ENCODE data around the gene EPHA2. TPM values are rescaled to one million over a fixed set of nuclear protein-coding genes. Genes with fewer than 3 reads are reported as not detected.
A peak's percentile ranks its signal among the peaks of the same experiment; 100 is the strongest.

Gene EPHA2
- total RNA-seq, 2 donors from 2014 or later: not detected

DNA sequence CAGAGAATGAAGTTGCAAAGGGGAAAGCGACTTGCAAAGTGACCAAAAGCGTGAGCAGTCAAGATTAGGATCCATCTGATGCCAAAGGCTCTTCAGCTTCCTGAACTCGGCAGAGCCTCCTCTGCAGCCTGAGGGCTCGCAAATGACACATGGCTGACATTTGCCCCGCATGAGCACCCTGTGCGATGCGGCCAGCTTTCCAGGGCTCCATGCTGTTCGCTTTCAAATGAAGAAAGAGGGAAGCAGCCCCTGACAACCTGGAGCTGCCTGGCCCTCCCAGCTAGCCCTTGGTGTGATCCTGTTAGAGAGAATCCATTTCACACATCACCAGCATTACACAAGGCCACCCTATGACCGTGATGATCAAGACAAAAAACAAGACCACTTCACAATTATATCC lies 62.3 kb downstream of the EPHA2 start:
- H3K36me3 Mint-ChIP-seq: no peaks in the 10 kb centered on the region
- no peak overlapping the region for H3K4me3 Mint-ChIP-seq
- no peaks in the 10 kb centered on the region for H3K9me3 Mint-ChIP-seq
- peaks cover 27 to 30% of the 10 kb centered on the region in 2 donors for H3K27me3 Mint-ChIP-seq
- no peak overlapping the region for H3K27ac Mint-ChIP-seq
- DNase-seq (ENCODE audit: low spot score): no peak
- peaks cover 5 to 10% of the 10 kb centered on the region in 2 donors for H3K4me1 Mint-ChIP-seq (ENCODE audit: low read depth in 2 of 2)
- no peak for ATAC-seq

DNA sequence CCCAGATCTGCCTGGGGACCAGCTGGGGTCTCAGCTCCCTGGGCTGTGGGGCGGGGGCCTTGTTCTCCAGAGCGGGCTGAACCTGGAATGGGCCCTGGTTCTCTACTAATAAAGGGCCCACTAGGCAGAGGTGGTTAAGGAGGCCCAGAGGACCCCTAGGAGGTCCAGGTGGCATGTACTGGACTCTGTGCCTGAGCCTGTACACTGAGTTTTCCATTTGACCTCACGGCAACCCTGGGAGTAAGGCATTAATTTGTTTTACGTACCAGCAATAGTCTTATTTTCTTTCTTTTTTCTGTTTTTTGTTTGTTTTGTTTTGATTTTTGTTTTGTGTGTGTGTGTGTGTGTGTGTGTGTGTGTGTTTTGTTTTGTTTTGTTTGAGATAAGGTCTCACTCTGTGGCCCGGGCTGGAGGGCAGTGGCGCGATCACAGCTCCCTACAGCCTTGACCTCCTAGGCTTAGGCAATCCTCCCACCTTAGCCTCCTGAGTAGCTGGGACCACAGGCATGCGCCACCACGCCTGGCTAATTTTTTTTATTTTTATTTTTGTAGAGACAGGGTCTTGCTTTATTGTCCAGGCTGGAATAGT lies 62.9 kb downstream of the EPHA2 start:
- ATAC-seq (no peak), DNase-seq (ENCODE audit: low spot score) (no peak)
- H3K9me3 Mint-ChIP-seq: no peaks in the 10 kb centered on the region
- H3K36me3 Mint-ChIP-seq: no peaks in the 10 kb centered on the region
- peaks cover 27 to 30% of the 10 kb centered on the region in 2 donors for H3K27me3 Mint-ChIP-seq
- no peak overlapping the region for H3K4me3 Mint-ChIP-seq
- H3K4me1 Mint-ChIP-seq (ENCODE audit: low read depth in 2 of 2): peaks cover 5 to 10% of the 10 kb centered on the region in 2 donors
- no peak overlapping the region for H3K27ac Mint-ChIP-seq

DNA sequence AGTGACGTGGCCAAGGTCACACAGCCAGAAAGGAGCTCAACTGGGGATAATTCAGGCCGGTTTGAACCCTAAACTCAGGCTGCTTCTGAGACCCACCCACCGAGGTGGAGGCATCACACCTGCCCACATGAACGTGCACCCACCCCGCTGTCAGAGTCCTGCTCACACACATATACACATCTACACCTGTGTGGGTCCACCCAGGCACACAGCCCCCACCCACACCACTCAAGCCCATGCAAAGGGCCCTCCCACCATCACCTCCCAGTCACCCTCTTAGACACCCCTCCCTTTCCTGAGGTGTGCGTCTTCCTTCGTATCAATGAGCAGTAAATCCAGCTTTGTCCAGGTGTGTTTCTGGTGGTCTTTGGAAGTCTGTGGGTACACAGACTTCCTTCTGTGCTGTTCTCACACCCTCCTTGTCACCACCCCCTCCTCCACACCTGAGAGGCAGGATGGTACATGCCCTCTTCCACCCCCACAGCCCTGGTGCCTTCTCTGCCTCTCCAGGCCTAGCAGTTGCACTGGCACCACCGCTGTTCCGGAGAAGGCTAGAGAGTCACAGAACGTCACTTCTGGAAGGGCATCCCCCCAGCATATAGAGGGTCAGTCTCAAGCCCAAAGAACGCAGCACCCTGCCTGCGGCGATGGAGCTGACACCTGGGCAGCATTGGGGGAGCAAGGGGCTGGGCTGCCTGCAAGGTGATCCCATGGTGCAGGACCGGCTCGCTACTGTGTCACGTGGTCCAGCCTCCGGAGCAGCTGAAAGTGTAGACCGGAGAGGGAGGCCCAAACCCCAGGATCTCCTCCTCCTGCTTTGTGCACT lies 63.6 kb downstream of the EPHA2 start:
- Mint-ChIP-seq H3K4me1 (ENCODE audit: low read depth in 2 of 2) (peaks cover 5 to 10% of the 10 kb centered on the region in 2 donors), H3K9me3 (no peaks in the 10 kb centered on the region), H3K4me3 (no peak overlapping the region), H3K27ac (peak overlapping the region in 1 of 2 donors; percentile 45), H3K27me3 (peaks cover 27 to 30% of the 10 kb centered on the region in 2 donors), H3K36me3 (no peaks in the 10 kb centered on the region)
- DNase-seq (ENCODE audit: low spot score) (no peak), ATAC-seq (peak in 1 of 2 donors; percentile 43)

DNA sequence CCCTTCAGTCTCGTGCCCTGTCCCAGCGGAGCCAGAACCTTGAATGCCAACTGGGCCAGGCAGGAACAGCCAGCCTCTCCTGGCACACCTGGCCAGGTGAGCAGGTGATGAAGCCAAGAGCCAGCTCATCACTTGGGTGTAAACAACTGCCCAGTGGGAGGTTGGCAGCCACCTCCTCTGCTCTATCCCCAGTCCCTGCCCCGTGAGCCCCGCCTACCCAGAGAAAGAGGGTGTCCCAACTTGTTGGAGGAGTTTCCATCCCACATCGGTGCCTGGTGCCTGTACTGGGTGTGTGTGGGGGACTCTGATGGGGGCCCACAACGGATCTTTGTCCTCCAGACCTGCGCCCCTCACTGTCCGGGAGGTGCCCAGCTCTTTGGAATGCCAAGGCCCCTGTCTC lies 64.6 kb downstream of the EPHA2 start:
- Mint-ChIP-seq H3K27ac (no peak overlapping the region), H3K9me3 (no peaks in the 10 kb centered on the region), H3K27me3 (peaks cover 19 to 24% of the 10 kb centered on the region in 2 donors), H3K4me1 (ENCODE audit: low read depth in 2 of 2) (peaks cover 5 to 10% of the 10 kb centered on the region in 2 donors), H3K36me3 (no peaks in the 10 kb centered on the region), H3K4me3 (no peak overlapping the region)
- DNase-seq (ENCODE audit: low spot score): no peak
- peak in 1 of 2 donors; percentile 11 for ATAC-seq

DNA sequence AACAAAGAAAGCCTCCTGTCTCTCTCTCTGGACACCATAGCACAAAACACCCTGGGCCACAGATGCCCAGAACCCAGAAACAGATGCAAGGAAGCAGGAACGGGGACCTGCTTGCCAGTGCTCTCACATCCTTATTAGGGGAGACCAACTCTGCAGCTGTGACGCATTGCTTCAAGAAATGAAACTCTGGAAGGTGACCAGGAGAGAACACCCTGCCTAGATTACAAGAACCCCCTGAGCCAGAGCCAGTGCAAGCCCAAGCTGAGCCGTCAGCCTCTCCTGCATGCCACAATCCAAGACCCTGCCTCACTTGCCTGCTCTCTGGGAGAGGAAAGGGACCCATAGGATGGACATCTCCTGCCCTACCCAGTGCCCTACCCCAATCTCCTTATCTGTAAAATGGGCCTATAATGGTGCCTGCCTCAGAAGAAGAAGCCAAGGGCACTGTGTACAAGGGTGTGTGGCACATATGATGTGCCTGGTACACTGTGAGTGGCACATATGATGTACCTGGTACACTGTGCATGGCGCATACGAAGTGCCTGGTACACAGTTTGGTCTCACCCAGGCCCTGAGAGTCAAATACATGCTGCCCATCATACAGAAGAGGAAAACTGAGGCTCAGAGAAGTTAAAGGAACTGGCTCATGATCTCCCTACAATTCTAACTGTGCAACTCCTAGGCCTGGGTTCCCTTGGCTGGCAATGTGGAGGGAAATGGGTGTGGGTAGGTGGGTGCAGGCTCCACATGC lies 65.6 kb downstream of the EPHA2 start:
- ATAC-seq: no peak
- Mint-ChIP-seq H3K27me3 (peaks cover 15 to 18% of the 10 kb centered on the region in 2 donors), H3K4me1 (ENCODE audit: low read depth in 2 of 2) (peaks cover 5 to 11% of the 10 kb centered on the region in 2 donors), H3K27ac (no peak overlapping the region), H3K9me3 (no peaks in the 10 kb centered on the region), H3K36me3 (no peaks in the 10 kb centered on the region), H3K4me3 (no peak overlapping the region)
- no peak for DNase-seq (ENCODE audit: low spot score)

DNA sequence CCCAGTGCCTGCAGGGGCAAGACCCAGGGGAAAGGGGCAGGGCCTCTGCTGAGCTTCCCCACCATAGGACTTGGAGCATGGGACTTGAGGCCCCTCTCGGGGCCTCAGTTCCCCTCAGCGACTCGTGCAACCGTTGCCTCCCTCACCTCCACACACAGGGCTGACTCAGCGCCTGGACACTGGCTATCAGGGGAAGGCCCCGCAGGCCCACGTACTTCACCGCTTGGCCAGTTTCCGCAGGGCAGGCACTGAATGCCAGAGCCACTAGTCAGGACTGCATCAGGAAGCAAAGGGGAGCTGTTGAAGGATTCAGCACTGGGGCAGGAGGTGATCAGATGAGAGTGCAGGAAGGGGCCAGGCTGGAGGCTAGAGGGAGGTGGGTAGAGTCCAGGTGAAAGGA lies 66.9 kb downstream of the EPHA2 start:
- H3K9me3 Mint-ChIP-seq: no peaks in the 10 kb centered on the region
- no peak for ATAC-seq
- H3K4me1 Mint-ChIP-seq (ENCODE audit: low read depth in 2 of 2): peaks cover 2 to 6% of the 10 kb centered on the region in 2 donors
- H3K36me3 Mint-ChIP-seq: no peaks in the 10 kb centered on the region
- no peak overlapping the region for H3K4me3 Mint-ChIP-seq
- no peak overlapping the region for H3K27ac Mint-ChIP-seq
- peaks cover 10 to 14% of the 10 kb centered on the region in 2 donors for H3K27me3 Mint-ChIP-seq
- DNase-seq (ENCODE audit: low spot score): no peak

DNA sequence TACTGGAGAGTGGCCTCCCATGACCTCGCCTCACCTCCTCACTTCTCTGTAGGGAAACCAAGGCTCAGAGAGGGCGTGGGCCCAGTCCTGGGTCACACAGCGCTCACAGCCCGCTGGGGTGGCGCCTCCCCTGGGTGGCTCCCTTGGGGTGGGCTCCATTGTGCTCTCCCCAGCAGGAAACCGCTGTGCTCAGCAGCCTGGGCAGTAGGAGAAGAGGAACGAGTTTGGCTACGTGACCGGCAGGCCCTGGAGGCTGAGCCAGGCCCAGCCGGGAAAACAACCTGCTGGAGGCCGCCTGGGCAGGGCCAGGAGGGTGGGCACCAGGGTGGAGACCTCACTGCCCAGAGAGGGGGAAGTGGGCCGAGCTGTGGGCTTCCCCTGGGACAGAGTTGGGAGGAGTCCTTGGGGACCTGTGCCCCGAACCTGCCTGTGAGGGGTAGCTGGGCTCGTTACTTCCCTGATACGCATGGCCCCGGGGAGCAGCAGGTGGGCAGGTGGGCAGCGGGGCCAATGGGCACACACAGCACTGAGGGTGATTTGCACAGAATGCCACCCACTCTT lies 67.4 kb downstream of the EPHA2 start:
- ATAC-seq: no peak
- no peaks in the 10 kb centered on the region for H3K36me3 Mint-ChIP-seq
- H3K27ac Mint-ChIP-seq: no peak overlapping the region
- H3K9me3 Mint-ChIP-seq: no peaks in the 10 kb centered on the region
- DNase-seq (ENCODE audit: low spot score): no peak
- H3K4me1 Mint-ChIP-seq (ENCODE audit: low read depth in 2 of 2): peaks cover 0 to 2% of the 10 kb centered on the region in 2 donors
- no peak overlapping the region for H3K4me3 Mint-ChIP-seq
- peaks cover 7 to 13% of the 10 kb centered on the region in 2 donors for H3K27me3 Mint-ChIP-seq

DNA sequence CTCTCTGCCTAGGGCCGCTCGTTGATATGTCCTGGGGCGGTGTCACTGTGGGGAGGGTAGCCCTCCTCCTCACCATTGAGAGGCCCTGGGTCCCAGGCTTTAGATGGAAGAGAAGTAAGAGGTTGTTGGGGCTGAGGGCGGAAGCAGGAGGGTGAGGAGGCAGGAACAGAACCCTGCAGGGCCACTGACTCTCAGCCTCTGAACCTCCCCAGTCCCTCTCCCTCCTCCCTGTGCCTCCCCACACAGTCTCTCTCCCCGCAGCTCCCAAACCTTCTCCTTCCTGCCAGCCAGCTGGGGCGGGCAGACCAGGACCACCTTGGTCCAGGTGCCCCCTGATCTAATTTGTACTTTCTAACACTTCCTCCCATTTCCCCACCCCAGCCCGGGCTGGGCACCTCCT lies 68.1 kb downstream of the EPHA2 start:
- Mint-ChIP-seq H3K27me3 (peaks cover 7 to 10% of the 10 kb centered on the region in 2 donors), H3K4me1 (ENCODE audit: low read depth in 2 of 2) (peaks cover 0 to 2% of the 10 kb centered on the region in 2 donors), H3K36me3 (no peaks in the 10 kb centered on the region)

DNA sequence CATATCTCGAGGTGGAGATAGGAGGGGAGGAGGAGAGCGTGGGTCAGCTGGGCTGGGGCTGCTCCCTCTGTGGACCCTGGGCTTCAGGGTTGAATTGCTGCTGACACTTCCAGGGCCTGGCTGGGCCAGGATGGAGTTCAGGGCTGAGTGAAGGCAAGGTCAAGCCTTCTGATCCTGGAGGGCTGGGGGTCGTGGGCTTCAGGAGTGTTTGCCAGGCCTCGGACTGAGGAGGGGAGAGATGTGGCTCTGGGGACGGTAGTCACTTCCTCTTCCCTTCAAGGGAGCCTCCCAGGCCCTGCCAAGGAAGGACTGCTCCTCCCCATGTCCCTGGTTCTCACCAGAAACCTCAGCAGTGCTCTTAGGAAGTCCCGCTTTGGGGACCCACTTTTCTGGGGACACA lies 70.3 kb downstream of the EPHA2 start:
- ATAC-seq: no peak
- Mint-ChIP-seq H3K4me3 (no peak overlapping the region), H3K36me3 (no peaks in the 10 kb centered on the region), H3K27ac (no peak overlapping the region), H3K9me3 (no peaks in the 10 kb centered on the region), H3K27me3 (peaks cover 0 to 2% of the 10 kb centered on the region in 2 donors), H3K4me1 (ENCODE audit: low read depth in 2 of 2) (peaks cover 0 to 5% of the 10 kb centered on the region in 2 donors)
- DNase-seq (ENCODE audit: low spot score): no peak

More for the DNA sequence above, 68.1 kb downstream of the EPHA2 start:
- Mint-ChIP-seq H3K27ac (no peak overlapping the region), H3K9me3 (no peaks in the 10 kb centered on the region), H3K4me3 (no peak overlapping the region)
- no peak for DNase-seq (ENCODE audit: low spot score)
- ATAC-seq: no peak

DNA sequence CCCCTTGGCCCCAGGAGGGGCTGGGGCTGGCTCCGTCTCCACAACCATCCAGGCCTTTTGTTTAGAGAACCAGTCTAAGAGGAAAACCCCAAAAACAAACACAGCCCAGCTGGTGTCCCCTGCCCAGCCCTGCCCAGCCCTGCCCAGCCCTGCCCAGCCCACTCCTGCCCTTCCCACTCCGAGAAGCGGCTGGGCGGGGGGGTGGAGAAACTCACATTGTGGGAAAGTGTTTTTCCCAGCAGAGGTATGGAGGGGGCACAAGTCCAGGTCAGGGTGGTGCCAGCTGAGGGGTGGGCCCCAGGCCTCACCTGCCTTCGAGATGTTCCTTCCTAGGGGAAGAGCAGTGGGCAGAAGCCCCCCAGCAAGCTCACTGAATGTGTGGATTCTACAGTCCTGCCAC lies 72.4 kb downstream of the EPHA2 start:
- Mint-ChIP-seq H3K4me3 (no peak overlapping the region), H3K27ac (no peak overlapping the region), H3K27me3 (peaks cover 0 to 2% of the 10 kb centered on the region in 2 donors), H3K9me3 (no peaks in the 10 kb centered on the region), H3K4me1 (ENCODE audit: low read depth in 2 of 2) (peaks cover 5 to 11% of the 10 kb centered on the region in 2 donors), H3K36me3 (no peaks in the 10 kb centered on the region)
- ATAC-seq: no peak
- no peak for DNase-seq (ENCODE audit: low spot score)

DNA sequence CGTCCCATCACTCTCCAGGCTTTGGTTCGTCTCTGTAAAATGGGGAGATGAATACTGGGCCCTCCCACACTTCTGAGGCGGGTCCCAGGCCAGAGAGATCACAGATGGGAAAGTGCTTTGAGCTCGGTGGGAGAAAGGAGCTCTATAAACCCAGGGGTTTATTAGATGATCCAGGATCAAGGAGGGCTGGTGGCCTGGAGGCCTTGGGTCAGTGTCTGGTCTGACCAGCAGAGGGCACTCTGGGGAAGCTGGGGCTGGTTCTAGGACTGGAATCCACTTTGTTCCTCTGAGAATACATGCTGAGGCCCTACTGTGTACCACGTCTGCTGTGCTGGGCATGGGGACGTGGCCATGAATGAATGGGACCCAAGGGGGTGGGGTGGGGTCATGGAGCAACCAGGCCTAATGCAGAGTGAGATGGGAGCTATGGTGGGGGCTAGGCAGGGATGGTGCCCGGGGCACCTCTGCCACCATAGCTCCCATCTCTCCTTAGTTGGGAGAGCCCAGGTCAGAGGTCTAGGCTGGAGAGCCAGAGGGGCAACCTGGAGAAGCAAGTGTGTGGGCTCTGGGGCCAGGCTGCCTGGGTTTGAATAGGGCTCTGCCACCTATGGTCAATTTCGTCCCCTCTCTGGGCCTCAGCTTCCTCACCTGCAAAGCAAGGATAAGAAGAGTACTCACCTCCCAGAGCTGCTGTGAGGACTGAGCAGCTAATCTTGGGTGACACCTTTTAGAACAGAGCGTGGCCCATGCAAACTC lies 73.4 kb downstream of the EPHA2 start:
- Mint-ChIP-seq H3K27me3 (peaks cover 0 to 2% of the 10 kb centered on the region in 2 donors), H3K27ac (no peak overlapping the region), H3K9me3 (no peaks in the 10 kb centered on the region), H3K36me3 (no peaks in the 10 kb centered on the region), H3K4me1 (ENCODE audit: low read depth in 2 of 2) (peaks cover 5 to 14% of the 10 kb centered on the region in 2 donors), H3K4me3 (no peak overlapping the region)
- DNase-seq (ENCODE audit: low spot score): no peak
- ATAC-seq: peak; percentile 53 to 66

DNA sequence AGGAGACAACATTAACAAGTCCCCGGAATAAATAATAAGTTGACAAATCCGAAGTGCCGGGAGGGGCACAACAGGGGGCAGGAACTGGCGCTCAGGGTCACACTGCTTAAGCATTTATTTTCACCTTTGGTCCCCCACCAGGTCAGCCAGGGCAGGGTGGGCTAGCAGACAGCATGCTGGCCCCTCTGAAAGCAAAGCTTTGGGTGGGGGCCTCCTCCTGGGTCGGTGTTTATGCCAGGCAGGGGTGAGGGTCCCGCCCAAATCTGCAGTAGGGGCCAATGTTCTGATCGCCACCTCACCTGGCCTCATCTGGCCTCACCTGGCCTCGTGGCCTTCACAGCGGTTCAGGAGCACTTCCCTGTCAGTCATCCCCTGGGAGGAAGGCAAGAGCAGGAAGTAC lies 74.2 kb downstream of the EPHA2 start:
- H3K36me3 Mint-ChIP-seq: no peaks in the 10 kb centered on the region
- H3K4me1 Mint-ChIP-seq (ENCODE audit: low read depth in 2 of 2): peaks cover 5 to 14% of the 10 kb centered on the region in 2 donors
- peaks cover 0 to 2% of the 10 kb centered on the region in 2 donors for H3K27me3 Mint-ChIP-seq
- H3K4me3 Mint-ChIP-seq: no peak overlapping the region
- no peak for ATAC-seq
- DNase-seq (ENCODE audit: low spot score): no peak
- H3K27ac Mint-ChIP-seq: no peak overlapping the region
- no peaks in the 10 kb centered on the region for H3K9me3 Mint-ChIP-seq
